HUES64 (cell line): Measurements from ENCODE around the gene CLPTM1.
"Not testable (repeated sequence)": the region's sequence is repeated elsewhere in the genome, so short reads cannot be mapped to it uniquely, and the experiment has no call there.

Source experiments
- H3K27ac ChIP-seq: 2 replicates; pipeline ENCODE4 v1.7.0; 2013; ENCODE audit warnings: low read depth, low read length, inconsistent platforms
- H3K27me3 ChIP-seq: 2 replicates; pipeline ENCODE4 v1.6.1; 2013; ENCODE audit warnings: mild to moderate bottlenecking, low read length; ENCODE audit not compliant: insufficient read depth
- H3K36me3 ChIP-seq: 2 replicates; pipeline ENCODE4 v1.6.1; 2013; ENCODE audit warnings: mild to moderate bottlenecking, low read length; ENCODE audit not compliant: insufficient read depth
- H3K4me1 ChIP-seq: 2 replicates; pipeline ENCODE4 v1.6.1; 2013; ENCODE audit warnings: mild to moderate bottlenecking, low read length, moderate library complexity; ENCODE audit not compliant: insufficient read depth
- H3K4me3 ChIP-seq: 2 replicates; pipeline ENCODE4 v1.5.1; 2013; ENCODE audit warnings: mild to moderate bottlenecking, low read length, moderate library complexity
- H3K9ac ChIP-seq: 2 replicates; pipeline ENCODE4 v1.6.1; 2013; ENCODE audit warnings: mild to moderate bottlenecking, low read depth, low read length
- H3K9me3 ChIP-seq: 2 replicates; pipeline ENCODE4 v1.6.1; 2013; ENCODE audit warnings: low read depth, low read length; ENCODE audit not compliant: insufficient read depth
- WGBS: fragments of 150-250, 120-280 bp; methylation state at CpG from one replicate; pipeline ENCODE4 v1.1.7; 2013; ENCODE audit warnings: missing lambda C conversion rate; 5-methylcytosine and 5-hydroxymethylcytosine counted together

CLPTM1 gene

DNA sequence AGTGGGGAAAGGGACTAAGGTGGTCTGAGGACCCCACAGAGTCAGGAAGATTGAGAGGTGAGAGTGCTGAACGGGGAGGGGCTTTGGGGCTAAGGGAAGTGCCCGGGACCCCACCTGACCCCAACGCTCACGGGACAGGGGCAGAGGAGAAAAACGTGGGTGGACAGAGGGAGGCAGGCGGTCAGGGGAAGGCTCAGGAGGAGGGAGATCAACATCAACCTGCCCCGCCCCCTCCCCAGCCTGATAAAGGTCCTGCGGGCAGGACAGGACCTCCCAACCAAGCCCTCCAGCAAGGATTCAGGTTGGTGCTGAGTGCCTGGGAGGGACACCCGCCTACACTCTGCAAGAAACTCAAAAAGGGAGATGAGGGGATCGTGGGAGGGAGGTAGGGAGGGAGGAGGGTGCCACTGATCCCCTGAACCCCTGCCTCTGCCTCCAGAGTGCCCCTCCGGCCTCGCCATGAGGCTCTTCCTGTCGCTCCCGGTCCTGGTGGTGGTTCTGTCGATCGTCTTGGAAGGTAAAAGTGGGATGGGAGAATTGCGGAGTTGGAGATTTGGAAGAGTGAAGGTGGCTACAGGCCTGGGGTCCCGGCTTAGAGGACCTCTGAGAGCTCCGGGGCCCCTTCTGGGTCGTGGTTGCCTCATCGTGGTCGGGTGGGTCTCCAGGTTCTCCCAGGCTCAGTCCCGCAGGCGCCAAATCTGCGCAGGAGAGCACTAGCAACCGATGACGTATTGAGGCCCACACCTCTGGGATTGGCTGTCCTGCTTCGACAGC, 40.6 kb upstream of the CLPTM1 start, which contains the start of gene APOC1:
TSS of gene APOC1 (plus strand) at position 176 of the 774 bp plus-strand sequence. CDS start at position 460, 284 bp downstream.
- peak within 1 kb of the TSS; percentile 72 for H3K9ac ChIP-seq

DNA sequence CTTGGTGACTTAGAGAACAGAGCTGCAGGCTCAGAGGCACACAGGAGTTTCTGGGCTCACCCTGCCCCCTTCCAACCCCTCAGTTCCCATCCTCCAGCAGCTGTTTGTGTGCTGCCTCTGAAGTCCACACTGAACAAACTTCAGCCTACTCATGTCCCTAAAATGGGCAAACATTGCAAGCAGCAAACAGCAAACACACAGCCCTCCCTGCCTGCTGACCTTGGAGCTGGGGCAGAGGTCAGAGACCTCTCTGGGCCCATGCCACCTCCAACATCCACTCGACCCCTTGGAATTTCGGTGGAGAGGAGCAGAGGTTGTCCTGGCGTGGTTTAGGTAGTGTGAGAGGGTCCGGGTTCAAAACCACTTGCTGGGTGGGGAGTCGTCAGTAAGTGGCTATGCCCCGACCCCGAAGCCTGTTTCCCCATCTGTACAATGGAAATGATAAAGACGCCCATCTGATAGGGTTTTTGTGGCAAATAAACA, 30.9 kb upstream of the CLPTM1 start:
- Histone ChIP-seq H3K9me3 (no peaks in the 10 kb centered on the region), H3K9ac (no peak overlapping the region), H3K27me3 (no peaks in the 10 kb centered on the region), H3K36me3 (no peaks in the 10 kb centered on the region), H3K4me3 (no peak overlapping the region), H3K4me1 (no peaks in the 10 kb centered on the region), H3K27ac (no peak overlapping the region)
- 95% methylated on average over 8 of the region's 8 CpGs for WGBS

More for the DNA sequence above, 40.6 kb upstream of the CLPTM1 start, which contains the start of gene APOC1:
- 2% methylated on average over 23 of the region's 28 CpGs for WGBS
- not testable (repeated sequence) for H3K36me3 ChIP-seq, H3K9me3 ChIP-seq, H3K27me3 ChIP-seq
- H3K4me1 ChIP-seq = peaks cover 12% of the 10 kb centered on the region; the same call in 1 of the 2 replicates
- H3K4me3 ChIP-seq = peak within 1 kb of the TSS; percentile 60
- peak within 1 kb of the TSS; percentile 80 for H3K27ac ChIP-seq

DNA sequence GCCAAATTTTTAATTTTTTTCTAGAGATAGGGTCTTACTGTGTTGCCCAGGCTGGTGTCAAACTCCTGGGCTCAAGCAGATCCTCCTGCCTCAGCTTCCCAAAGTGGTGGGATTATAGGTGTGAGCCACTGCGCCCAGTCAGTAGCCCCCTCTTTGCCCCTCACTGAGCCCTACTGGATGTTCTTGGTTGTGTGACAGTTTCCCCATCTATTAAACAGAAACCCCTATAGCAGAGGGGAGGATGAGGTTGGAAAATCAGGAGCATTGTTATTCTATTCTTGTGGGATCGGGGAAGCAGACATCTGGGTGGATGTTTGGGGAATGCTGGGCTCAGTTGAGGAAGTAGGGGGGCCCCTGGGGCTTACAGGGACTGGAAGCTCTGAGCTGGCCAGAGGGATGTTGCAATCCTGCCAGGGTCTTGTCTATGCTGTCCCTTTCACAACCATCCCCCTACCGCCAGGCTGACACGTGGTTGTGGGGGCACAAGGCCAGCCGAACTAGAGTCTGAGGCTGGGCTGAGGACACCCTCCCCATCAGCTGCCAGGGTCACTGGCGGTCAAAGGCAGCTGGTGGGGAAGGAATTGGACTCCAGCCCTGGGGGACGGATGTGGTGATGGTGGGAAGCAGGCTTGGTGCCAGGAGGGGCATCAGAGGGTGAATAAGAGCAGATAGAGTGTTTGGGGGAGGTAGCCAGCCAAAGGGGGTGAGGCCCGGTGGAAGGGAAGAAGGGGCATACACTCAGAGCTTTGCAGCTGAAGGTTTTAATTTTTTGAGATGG, 29.9 kb upstream of the CLPTM1 start:
- Histone ChIP-seq H3K9ac (no peak overlapping the region), H3K27ac (no peak overlapping the region)
- WGBS = 85% methylated on average over 7 of the region's 8 CpGs

DNA sequence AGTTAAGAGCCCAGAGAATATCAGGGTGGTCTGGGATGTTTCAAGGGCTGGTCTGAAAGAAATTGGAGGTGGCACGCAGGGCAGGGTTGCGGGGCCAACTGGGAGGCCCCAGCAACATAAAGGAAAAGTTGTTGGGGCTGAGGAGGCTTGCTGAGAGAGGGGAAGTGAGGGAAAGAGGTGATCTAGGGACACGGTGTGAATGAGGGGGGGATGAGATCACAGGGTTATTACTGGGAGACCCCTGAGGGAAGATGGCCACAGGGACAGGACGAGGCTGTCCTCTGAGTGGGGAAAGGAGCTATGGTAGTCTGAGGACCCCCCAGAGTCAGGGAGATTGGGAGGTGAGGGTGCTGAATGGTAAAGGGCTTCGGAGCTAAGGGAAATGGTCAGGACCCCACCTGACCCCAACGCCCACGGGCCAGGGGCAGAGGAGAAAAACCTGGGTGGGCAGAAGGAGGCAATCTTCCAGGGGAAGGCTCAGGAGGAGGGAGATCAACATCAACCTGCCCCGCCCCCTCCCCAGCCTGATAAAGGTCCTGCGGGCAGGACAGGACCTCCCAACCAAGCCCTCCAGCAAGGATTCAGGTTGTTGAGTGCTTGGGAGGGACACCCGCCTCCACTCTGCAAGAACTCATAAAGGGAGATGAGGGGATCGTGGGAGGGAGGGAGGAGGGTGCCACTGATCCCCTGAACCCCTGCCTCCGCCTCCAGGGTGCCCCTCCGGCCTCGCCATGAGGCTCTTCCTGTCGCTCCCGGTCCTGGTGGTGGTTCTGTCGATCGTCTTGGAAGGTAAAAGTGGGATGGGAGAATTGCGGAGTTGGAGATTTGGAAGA, 28.7 kb upstream of the CLPTM1 start:
- H3K9me3 ChIP-seq, H3K4me1 ChIP-seq, H3K27me3 ChIP-seq, H3K27ac ChIP-seq, H3K36me3 ChIP-seq: not testable (repeated sequence)
- 57% methylated on average over 12 of the region's 19 CpGs for WGBS
- peak overlapping the region; percentile 46 for H3K4me3 ChIP-seq
- peak overlapping the region; percentile 50; the same call in 1 of the 2 replicates for H3K9ac ChIP-seq

More for the DNA sequence above, 29.9 kb upstream of the CLPTM1 start:
- H3K4me3 ChIP-seq = no peak overlapping the region
- H3K27me3 ChIP-seq = no peaks in the 10 kb centered on the region
- H3K36me3 ChIP-seq = no peaks in the 10 kb centered on the region
- H3K9me3 ChIP-seq = no peaks in the 10 kb centered on the region
- H3K4me1 ChIP-seq = no peaks in the 10 kb centered on the region

DNA sequence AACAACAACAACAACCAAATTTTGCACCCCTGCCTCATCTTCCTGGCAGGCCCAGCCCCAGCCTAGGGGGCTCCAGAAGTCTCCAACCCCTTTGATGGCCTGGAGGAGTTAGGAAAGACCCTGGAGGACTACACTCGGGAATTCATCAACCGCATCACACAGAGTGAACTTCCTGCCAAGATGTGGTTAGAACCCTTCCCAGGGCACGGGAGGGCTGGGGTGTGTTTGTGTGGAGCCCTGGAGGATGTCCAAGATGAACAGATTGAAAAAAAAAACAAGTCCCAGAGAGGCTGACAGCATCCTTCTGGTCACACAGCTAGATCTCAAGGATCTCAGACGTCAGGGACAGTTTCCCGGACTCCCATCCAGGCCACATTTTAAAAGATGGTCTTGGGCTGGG, 27.4 kb upstream of the CLPTM1 start:
- no peak overlapping the region for H3K27ac ChIP-seq
- H3K27me3 ChIP-seq = no peaks in the 10 kb centered on the region
- no peak overlapping the region for H3K4me3 ChIP-seq
- no peaks in the 10 kb centered on the region for H3K4me1 ChIP-seq
- 93% methylated on average over 5 of the region's 5 CpGs for WGBS
- H3K9me3 ChIP-seq = no peaks in the 10 kb centered on the region
- H3K9ac ChIP-seq = no peak overlapping the region
- H3K36me3 ChIP-seq = no peaks in the 10 kb centered on the region

DNA sequence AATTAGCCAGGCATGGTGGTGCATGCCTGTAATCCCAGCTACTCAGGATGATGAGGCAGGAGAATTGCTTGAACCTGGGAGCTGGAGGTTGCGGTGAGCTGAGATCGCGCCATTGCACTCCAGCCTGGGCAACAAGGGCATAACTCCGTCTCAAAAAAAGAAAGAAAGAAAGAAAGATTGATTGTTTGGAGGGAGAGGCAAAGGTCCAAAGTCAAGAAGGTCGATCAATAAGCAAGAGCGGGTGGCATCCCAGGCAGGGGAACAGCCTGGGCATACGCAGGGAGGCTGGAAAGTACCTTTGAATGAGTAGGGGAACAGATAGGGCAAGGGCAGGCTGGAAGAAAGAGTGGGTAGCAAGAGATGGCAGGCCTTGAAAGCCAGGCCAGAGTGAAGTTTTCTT, 25.1 kb upstream of the CLPTM1 start:
- Histone ChIP-seq H3K9ac (no peak overlapping the region), H3K4me1 (no peaks in the 10 kb centered on the region), H3K27me3 (no peaks in the 10 kb centered on the region), H3K4me3 (no peak overlapping the region), H3K36me3 (no peaks in the 10 kb centered on the region), H3K27ac (no peak overlapping the region), H3K9me3 (no peaks in the 10 kb centered on the region)
- WGBS = 94% methylated on average over 7 of the region's 7 CpGs

- Histone ChIP-seq H3K4me1 (no peaks in the 10 kb centered on the region), H3K27ac (no peak overlapping the region), H3K27me3 (no peaks in the 10 kb centered on the region), H3K4me3 (no peak overlapping the region), H3K9ac (no peak overlapping the region), H3K36me3 (no peaks in the 10 kb centered on the region), H3K9me3 (no peaks in the 10 kb centered on the region)
- 95% methylated on average over 4 of the region's 4 CpGs for WGBS
Observed at GRCh38 chr19:44931541-44931940, 23.6 kb upstream of the CLPTM1 start.

- H3K4me1 ChIP-seq = no peaks in the 10 kb centered on the region
- no peak overlapping the region for H3K4me3 ChIP-seq
- H3K9ac ChIP-seq = no peak overlapping the region
- H3K36me3 ChIP-seq = no peaks in the 10 kb centered on the region
- 76% methylated on average over 5 of the region's 5 CpGs for WGBS
- no peaks in the 10 kb centered on the region for H3K27me3 ChIP-seq
- no peak overlapping the region for H3K27ac ChIP-seq
- no peaks in the 10 kb centered on the region for H3K9me3 ChIP-seq
Observed at GRCh38 chr19:44939668-44940067, 15.5 kb upstream of the CLPTM1 start.

DNA sequence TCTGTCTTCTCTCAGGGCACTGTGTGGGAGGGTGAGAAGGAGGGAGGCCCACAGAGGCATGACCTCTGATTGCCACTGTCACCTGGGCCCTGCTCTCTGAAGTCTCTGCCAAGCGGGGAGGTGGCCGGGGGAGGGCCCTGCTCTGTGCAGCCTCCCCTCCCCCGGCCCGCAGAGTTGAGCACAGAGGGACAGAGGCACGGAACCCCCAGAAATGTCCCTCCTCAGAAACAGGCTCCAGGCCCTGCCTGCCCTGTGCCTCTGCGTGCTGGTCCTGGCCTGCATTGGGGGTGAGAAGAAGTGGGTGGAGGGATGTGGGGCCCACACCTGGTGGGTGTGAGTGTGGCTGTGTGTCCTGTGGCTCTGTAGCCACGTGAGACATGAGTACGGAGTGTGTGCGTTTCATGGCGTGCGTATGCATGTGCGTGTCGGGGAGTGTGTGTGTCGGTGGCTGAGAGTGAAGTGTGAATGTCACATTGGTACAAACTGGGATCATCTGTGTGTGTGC, 13.1 kb upstream of the CLPTM1 start, which contains the start of gene APOC4:
TSS of gene APOC4 (plus strand) at position 171 of the 505 bp plus-strand sequence. CDS start at position 212, 41 bp downstream.
- Histone ChIP-seq H3K36me3 (no peaks in the 10 kb centered on the region), H3K4me1 (no peaks in the 10 kb centered on the region), H3K27me3 (no peaks in the 10 kb centered on the region), H3K9me3 (no peaks in the 10 kb centered on the region), H3K4me3 (no peak within 1 kb of the TSS), H3K9ac (no peak within 1 kb of the TSS), H3K27ac (no peak within 1 kb of the TSS)
- WGBS = 90% methylated on average over 14 of the region's 14 CpGs

DNA sequence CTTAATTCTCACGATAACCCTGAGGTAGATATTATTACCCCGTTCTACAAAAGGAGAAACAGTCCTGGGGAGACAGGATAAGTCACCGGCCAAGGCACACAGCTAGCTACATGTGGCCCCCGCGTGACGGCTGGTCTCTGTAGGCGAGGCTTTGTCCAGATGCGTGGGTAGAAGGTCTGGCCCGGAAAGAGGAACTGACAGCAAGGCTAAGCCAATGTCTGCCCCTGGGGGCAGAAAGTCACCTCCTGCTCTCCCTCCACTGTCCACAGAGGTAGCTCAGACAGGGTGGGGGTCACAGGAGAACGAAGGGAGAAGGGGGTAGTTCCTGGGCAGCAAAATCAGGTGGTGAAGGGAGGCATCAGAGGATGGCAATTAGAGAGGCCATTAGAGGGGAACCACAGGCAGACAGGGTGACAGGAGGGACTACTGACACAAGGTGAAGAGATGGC, 11.4 kb upstream of the CLPTM1 start:
- Histone ChIP-seq H3K4me3 (no peak overlapping the region), H3K9ac (no peak overlapping the region), H3K9me3 (no peaks in the 10 kb centered on the region), H3K36me3 (no peaks in the 10 kb centered on the region), H3K4me1 (no peaks in the 10 kb centered on the region), H3K27me3 (no peaks in the 10 kb centered on the region), H3K27ac (no peak overlapping the region)
- WGBS = 88% methylated on average over 10 of the region's 10 CpGs
